HFFc6 (cell line): ENCODE measurements around the gene MOCOS. TPM values are rescaled to one million over a fixed set of nuclear protein-coding genes. Genes with fewer than 3 reads are reported as not detected.

ENCODE experiments used
- DNase-seq: peaks from one replicate; pipeline ENCODE4 v3.0.0-alpha.2; 2018
- H3K27ac Mint-ChIP-seq: 2 replicates; pipeline ENCODE4 v1.8.0; 2020; ENCODE audit warnings: mild to moderate bottlenecking, mixed read lengths
- H3K27me3 Mint-ChIP-seq: 2 replicates; pipeline ENCODE4 v1.8.0; 2021; ENCODE audit warnings: mild to moderate bottlenecking, moderate library complexity, mixed read lengths; ENCODE audit not compliant: insufficient read depth
- H3K36me3 Mint-ChIP-seq: 2 replicates; pipeline ENCODE4 v1.8.0; 2021; ENCODE audit warnings: low read depth, mixed read lengths
- H3K4me1 Mint-ChIP-seq: 2 replicates; pipeline ENCODE4 v1.8.0; 2020; ENCODE audit warnings: low read depth, mixed read lengths
- H3K4me3 Mint-ChIP-seq: 2 replicates; pipeline ENCODE4 v1.8.0; 2020; ENCODE audit warnings: mild to moderate bottlenecking, moderate library complexity, mixed read lengths
- H3K9me3 Mint-ChIP-seq: 2 replicates; pipeline ENCODE4 v1.8.0; 2020; ENCODE audit warnings: mild to moderate bottlenecking, mixed read lengths
- total RNA-seq, 6 experiments: library from RNA; stranded (reverse); fragmentation: NEBNext Ultra II Directional; extraction: Animal tissue kit (Norgen Biotek cat#: 25700); gene quantifications; 2 replicates in 1 of 6; 3 replicates in 5 of 6; pipeline ENCODE4 v1.2.3, GENCODE V29; 2021
- TF ChIP-seq, protein P1 (sequence below): fragments of 200-600 bp; sonication (generic); IDR thresholded peaks from 2 replicates; pipeline ENCODE4 v1.5.0; 2021; ENCODE audit warnings: antibody characterized with exemption, mild to moderate bottlenecking

Gene MOCOS
- total RNA-seq, 6 experiments from 2014 or later: 1.7 to 3.0 (median 2.5) TPM

DNA sequence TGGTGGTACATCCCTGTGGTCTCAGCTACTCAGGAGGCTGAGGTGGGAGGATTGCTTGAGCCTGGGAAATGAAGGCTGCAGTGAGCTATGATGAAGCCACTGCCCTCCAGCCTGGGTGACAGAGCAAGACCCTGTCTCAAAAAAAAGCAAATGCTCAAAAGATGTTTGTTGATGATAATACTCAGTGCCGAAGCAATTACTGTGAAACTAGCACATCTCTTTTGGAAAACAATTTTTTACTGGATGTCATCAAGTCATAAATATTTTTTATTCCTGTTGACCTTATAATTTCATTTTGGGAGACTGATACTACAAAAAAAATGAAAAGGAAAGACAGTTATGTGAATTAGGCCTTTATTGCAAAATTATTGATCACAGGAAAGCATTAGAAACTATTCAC, 75.7 kb downstream of the MOCOS start:
- TF ChIP-seq, protein P1, sequence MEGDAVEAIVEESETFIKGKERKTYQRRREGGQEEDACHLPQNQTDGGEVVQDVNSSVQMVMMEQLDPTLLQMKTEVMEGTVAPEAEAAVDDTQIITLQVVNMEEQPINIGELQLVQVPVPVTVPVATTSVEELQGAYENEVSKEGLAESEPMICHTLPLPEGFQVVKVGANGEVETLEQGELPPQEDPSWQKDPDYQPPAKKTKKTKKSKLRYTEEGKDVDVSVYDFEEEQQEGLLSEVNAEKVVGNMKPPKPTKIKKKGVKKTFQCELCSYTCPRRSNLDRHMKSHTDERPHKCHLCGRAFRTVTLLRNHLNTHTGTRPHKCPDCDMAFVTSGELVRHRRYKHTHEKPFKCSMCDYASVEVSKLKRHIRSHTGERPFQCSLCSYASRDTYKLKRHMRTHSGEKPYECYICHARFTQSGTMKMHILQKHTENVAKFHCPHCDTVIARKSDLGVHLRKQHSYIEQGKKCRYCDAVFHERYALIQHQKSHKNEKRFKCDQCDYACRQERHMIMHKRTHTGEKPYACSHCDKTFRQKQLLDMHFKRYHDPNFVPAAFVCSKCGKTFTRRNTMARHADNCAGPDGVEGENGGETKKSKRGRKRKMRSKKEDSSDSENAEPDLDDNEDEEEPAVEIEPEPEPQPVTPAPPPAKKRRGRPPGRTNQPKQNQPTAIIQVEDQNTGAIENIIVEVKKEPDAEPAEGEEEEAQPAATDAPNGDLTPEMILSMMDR: no peak

DNA sequence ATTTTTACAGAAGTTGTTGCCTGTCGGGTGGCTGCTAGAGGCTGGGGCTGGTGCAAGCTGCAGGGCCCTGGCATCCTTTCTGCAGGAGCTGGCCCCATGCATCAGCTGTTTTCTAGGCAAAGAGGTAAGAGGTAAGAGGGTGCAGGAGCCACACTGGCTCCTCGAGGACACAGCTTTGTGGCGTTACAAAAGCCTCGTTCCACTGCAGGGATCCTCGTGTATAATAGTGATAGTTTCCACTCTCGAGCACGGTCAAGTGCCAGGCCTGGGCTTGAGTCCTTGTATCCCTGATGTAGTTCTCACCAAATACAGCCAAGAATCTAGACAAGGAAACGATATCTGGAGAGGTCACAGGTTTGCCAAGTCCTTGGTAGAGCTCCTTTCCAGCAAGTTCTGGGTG, 77.0 kb downstream of the MOCOS start:
- Mint-ChIP-seq H3K4me1 (no peaks in the 10 kb centered on the region), H3K9me3 (no peaks in the 10 kb centered on the region), H3K27me3 (no peaks in the 10 kb centered on the region; the same call in 1 of the 2 replicates), H3K36me3 (no peaks in the 10 kb centered on the region), H3K4me3 (no peak overlapping the region), H3K27ac (no peak overlapping the region)
- no peak for DNase-seq
- TF ChIP-seq, protein P1: no peak

More for the DNA sequence above, 75.7 kb downstream of the MOCOS start:
- DNase-seq: no peak
- H3K27ac Mint-ChIP-seq: no peak overlapping the region
- no peaks in the 10 kb centered on the region for H3K4me1 Mint-ChIP-seq
- no peaks in the 10 kb centered on the region for H3K9me3 Mint-ChIP-seq
- H3K36me3 Mint-ChIP-seq: no peaks in the 10 kb centered on the region
- no peaks in the 10 kb centered on the region; the same call in 1 of the 2 replicates for H3K27me3 Mint-ChIP-seq
- no peak overlapping the region for H3K4me3 Mint-ChIP-seq

DNA sequence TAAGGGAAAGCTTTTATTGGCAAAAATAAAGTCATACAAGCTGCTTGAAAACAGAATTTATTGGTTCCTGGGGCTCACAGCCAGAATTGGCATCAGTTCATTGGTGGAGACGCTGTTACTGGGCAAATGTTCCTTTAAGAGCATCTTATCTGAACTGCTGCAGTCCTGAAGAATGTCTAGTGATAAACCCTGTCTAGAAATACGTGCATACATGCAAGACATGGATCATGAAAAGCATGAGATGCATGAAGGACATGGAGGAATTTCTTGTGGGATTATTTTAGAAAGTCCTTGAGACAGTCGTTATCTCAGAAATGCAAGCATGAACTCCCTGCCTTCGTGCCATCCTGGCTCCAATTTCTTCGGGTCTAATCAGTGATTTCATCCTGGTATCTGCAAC, 77.7 kb downstream of the MOCOS start:
- H3K27ac Mint-ChIP-seq: no peak overlapping the region
- H3K4me3 Mint-ChIP-seq: no peak overlapping the region
- TF ChIP-seq, protein P1: no peak
- H3K9me3 Mint-ChIP-seq: no peaks in the 10 kb centered on the region
- H3K27me3 Mint-ChIP-seq: no peaks in the 10 kb centered on the region; the same call in 1 of the 2 replicates
- DNase-seq: no peak
- no peaks in the 10 kb centered on the region for H3K4me1 Mint-ChIP-seq
- H3K36me3 Mint-ChIP-seq: no peaks in the 10 kb centered on the region

DNA sequence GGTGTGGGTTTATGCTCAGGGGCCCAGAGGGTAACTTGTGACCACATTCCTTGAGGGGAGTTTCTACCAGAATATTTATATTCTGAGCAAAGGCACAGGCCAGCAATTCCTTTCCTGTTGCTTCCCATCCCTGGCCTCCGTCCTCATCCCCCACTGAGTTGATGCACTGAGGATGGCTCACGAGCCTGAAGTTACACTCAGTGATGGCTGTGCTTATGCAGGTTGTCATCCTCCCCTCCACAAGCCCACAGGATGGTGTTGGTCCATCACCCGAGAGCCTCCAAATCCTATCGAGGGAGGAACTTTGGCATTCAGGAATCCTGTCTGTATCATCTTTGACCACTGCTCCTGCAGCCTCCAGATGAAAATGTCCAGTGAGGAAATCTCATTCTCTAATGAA, 81.9 kb downstream of the MOCOS start:
- no peaks in the 10 kb centered on the region for H3K9me3 Mint-ChIP-seq
- TF ChIP-seq, protein P1: no peak
- H3K4me3 Mint-ChIP-seq: no peak overlapping the region
- no peaks in the 10 kb centered on the region for H3K4me1 Mint-ChIP-seq
- no peaks in the 10 kb centered on the region for H3K36me3 Mint-ChIP-seq
- no peak for DNase-seq
- H3K27me3 Mint-ChIP-seq: no peaks in the 10 kb centered on the region
- H3K27ac Mint-ChIP-seq: no peak overlapping the region

DNA sequence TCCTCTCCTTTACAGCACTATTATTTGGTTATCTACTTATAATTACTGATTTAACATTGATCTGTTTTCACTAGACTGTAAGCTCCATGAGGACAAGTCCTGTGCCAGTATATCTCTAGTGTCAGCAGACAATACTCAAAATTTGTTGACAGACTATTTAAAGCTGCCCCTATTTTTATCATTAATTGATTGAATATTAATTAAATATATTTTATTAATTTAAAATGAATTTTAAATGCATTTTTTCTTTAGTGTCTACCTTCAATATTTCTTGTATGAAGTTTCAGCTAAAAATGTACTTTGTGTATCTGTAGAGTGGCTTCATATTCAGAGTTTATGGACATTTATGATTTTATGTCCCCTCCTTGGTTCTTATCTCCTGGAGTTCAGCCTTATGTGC, 83.9 kb downstream of the MOCOS start:
- H3K4me1 Mint-ChIP-seq: no peaks in the 10 kb centered on the region
- no peak overlapping the region for H3K4me3 Mint-ChIP-seq
- no peaks in the 10 kb centered on the region for H3K9me3 Mint-ChIP-seq
- no peak for DNase-seq
- TF ChIP-seq, protein P1: no peak
- no peaks in the 10 kb centered on the region for H3K36me3 Mint-ChIP-seq
- H3K27me3 Mint-ChIP-seq: peaks cover 4% of the 10 kb centered on the region; the same call in 1 of the 2 replicates
- H3K27ac Mint-ChIP-seq: no peak overlapping the region

DNA sequence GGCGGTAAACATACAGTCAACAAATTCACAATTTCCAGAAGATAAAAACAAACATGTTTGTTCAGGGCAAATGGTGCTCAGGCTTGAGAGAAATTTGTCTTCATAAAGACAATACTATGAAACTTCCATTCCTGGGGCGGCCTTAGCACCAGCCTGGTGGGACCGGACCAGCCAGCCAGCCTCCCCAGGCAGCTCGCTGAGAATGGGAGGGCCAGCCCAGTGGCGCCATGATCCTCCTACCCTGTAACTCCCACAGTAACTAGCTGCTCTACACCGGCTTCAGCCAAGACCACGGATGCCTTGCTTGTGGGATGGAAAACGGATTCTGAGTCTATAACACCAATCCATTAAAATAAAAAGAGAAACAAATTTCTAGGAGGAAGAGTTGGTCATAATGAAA, 86.0 kb downstream of the MOCOS start:
- Mint-ChIP-seq H3K9me3 (no peaks in the 10 kb centered on the region), H3K27ac (no peak overlapping the region), H3K4me3 (no peak overlapping the region), H3K27me3 (peaks cover 4% of the 10 kb centered on the region; the same call in 1 of the 2 replicates), H3K36me3 (no peaks in the 10 kb centered on the region), H3K4me1 (no peaks in the 10 kb centered on the region)
- no peak for DNase-seq
- TF ChIP-seq, protein P1: no peak
